Measurements from ENCODE around the gene SAE1. TPM values are rescaled to one million over a fixed set of nuclear protein-coding genes. Genes with fewer than 3 reads are reported as not detected.

The SAE1 gene
- total and polyA plus RNA-seq, 2 donors (not counting 1 experiment from before 2014, with no cell fraction given): 26.5 to 45.1 TPM

- ChIA-PET CTCF (interaction anchor here (1.8 to 7.3 kb wide), 3 partner anchors 17 to 18 kb away, joined by 8 to 99 read pairs (median 90); no protein-coding TSS in a partner anchor), POLR2A (interaction anchor here (1.8 to 3.4 kb wide), 2 partner anchors 12 to 15 kb away, joined by 4 to 31 read pairs; no protein-coding TSS in a partner anchor)
- Histone ChIP-seq H2AFZ (ENCODE audit: insufficient read depth, low read depth, low read length, poor library complexity, severe bottlenecking) (no peak overlapping the region), H3K4me1 (ENCODE audit: control insufficient read depth in 2 of 2, insufficient read depth in 2 of 2, low read length in 2 of 2) (peaks cover 53 to 62% of the 10 kb centered on the region in 2 donors), H4K20me1 (ENCODE audit: control insufficient read depth, insufficient read depth, low read length, poor library complexity, severe bottlenecking) (peaks cover 22% of the 10 kb centered on the region), H3K79me2 (ENCODE audit: control insufficient read depth, insufficient read depth, low read length) (no peaks in the 10 kb centered on the region), H3K36me3 (replicated peaks in 1 of 2; ENCODE audit: control extremely low read depth in 1 of 2, control insufficient read depth in 1 of 2, extremely low read depth in 1 of 2, insufficient read depth in 2 of 2, low read length in 1 of 2) (no peaks in the 10 kb centered on the region), H3K27me3 (replicated peaks in 1 of 4; ENCODE audit: control extremely low read depth in 1 of 4, control insufficient read depth in 3 of 4, insufficient read depth in 4 of 4, low read length in 3 of 4) (peaks cover 0 to 34% (median 1%) of the 10 kb centered on the region in 4 experiments), H3K9ac (ENCODE audit: low read length) (peak overlapping the region; percentile 89), H3K4me2 (replicated peaks; ENCODE audit: low read depth, low read length, poor library complexity, severe bottlenecking) (peak overlapping the region; percentile 100), H3K27ac (ENCODE audit: low read length in 2 of 2) (peak overlapping the region in 1 of 2 donors; percentile 93), H3K4me3 (ENCODE audit: control extremely low read depth in 1 of 5, extremely low read depth in 1 of 5, insufficient read depth in 1 of 5, low read depth in 2 of 5, low read length in 4 of 5) (peak overlapping the region in 3 of 5 experiments; percentile 55 to 95 (median 60)), H3K9me3 (ENCODE audit: control extremely low read depth in 1 of 3, control insufficient read depth in 2 of 3, insufficient read depth in 1 of 3, low read length in 2 of 3) (no peaks in the 10 kb centered on the region)
- 3% methylated on average over 44 of the region's 50 CpGs for WGBS (ENCODE audit: insufficient coverage)
- H3K9me3 Mint-ChIP-seq (ENCODE audit: insufficient read depth): no peaks in the 10 kb centered on the region
- peaks cover 30% of the 10 kb centered on the region for H3K4me1 Mint-ChIP-seq
- H3K4me3 Mint-ChIP-seq: no peak overlapping the region
- TF ChIP-seq EZH2 (IDR thresholded peaks at IDR 0.05; ENCODE audit: borderline replicate concordance, insufficient read depth, low read depth, low read length, poor library complexity, severe bottlenecking): no peak
- TF ChIP-seq, protein P1, sequence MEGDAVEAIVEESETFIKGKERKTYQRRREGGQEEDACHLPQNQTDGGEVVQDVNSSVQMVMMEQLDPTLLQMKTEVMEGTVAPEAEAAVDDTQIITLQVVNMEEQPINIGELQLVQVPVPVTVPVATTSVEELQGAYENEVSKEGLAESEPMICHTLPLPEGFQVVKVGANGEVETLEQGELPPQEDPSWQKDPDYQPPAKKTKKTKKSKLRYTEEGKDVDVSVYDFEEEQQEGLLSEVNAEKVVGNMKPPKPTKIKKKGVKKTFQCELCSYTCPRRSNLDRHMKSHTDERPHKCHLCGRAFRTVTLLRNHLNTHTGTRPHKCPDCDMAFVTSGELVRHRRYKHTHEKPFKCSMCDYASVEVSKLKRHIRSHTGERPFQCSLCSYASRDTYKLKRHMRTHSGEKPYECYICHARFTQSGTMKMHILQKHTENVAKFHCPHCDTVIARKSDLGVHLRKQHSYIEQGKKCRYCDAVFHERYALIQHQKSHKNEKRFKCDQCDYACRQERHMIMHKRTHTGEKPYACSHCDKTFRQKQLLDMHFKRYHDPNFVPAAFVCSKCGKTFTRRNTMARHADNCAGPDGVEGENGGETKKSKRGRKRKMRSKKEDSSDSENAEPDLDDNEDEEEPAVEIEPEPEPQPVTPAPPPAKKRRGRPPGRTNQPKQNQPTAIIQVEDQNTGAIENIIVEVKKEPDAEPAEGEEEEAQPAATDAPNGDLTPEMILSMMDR (IDR thresholded peaks at IDR 0.05): no peak
- DNase-seq (peak; percentile 69), ATAC-seq (ENCODE audit: low read depth) (peak; percentile 8)
- intact Hi-C loops (cut with micrococcal nuclease): loop anchor here (5.0 kb wide), 2 partner anchors 191 to 441 kb away; partner anchors contain the start of gene SLC1A5
- no peaks in the 10 kb centered on the region for H3K27me3 Mint-ChIP-seq
- H3K27ac Mint-ChIP-seq: no peak overlapping the region
Measured at GRCh38 chr19:47228168-47228936, 97.7 kb downstream of the SAE1 start.
